Measurements from ENCODE around the gene DMKN. TPM values are rescaled to one million over a fixed set of nuclear protein-coding genes. Genes with fewer than 3 reads are reported as not detected.

Gene DMKN
- total RNA-seq, 4 donors from 2014 or later: 2.7 to 18.1 (median 10.0) TPM

- Histone ChIP-seq H3K36me3 (no peaks in the 10 kb centered on the region), H3K4me3 (peak overlapping the region in 2 of 4 donors; percentile 32 to 38), H3K27ac (no peak overlapping the region), H3K9me3 (no peaks in the 10 kb centered on the region), H3K4me1 (peaks cover 0 to 20% (median 9%) of the 10 kb centered on the region in 4 donors), H3K27me3 (peaks cover 69% of the 10 kb centered on the region)
- TF ChIP-seq POLR2A (IDR thresholded peaks at IDR 0.05) (no peak), CTCF (IDR thresholded peaks at IDR 0.05) (no peak), POLR2AphosphoS5 (IDR thresholded peaks at IDR 0.05) (no peak)
- 12% methylated on average over 15 of the region's 15 CpGs; no CpG with 5 or more reads in 1 of the 2 donors for WGBS, 2 donors (ENCODE audit: low coverage in 1 of 2)
- intact Hi-C loops (cut with DNase I; ENCODE audit: low total_unique reads) (no loop called here), in situ Hi-C loops (cut with MboI; ENCODE audit: low pct_ligation_motif_present in 1 of 4, low pct_unique_long_range_greater_than_20kb in 1 of 4, low sequenced_read_pairs in 3 of 4) (no loop called here)
- DNase-seq: no peak
These were observed 2.9 kb downstream of the DMKN start for GRCh38 chr19:35510626-35510964.

GRCh38 chr19:35509861-35510625, 3.4 kb downstream of the DMKN start:
- peaks cover 0 to 20% (median 9%) of the 10 kb centered on the region in 4 donors for H3K4me1 ChIP-seq
- intact Hi-C loops (cut with DNase I; ENCODE audit: low total_unique reads): no loop called here
- peak overlapping the region; percentile 4 to 38 (median 20) for H3K4me3 ChIP-seq
- peaks cover 67% of the 10 kb centered on the region for H3K27me3 ChIP-seq
- DNase-seq: peak; percentile 86
- H3K9me3 ChIP-seq: no peaks in the 10 kb centered on the region
- H3K27ac ChIP-seq: peak overlapping the region in 3 of 4 donors; percentile 13 to 52 (median 38)
- TF ChIP-seq POLR2A (IDR thresholded peaks at IDR 0.05) (no peak), POLR2AphosphoS5 (IDR thresholded peaks at IDR 0.05) (peak in 1 of 3 donors; percentile 9), CTCF (IDR thresholded peaks at IDR 0.05) (peak; percentile 88 to 93 (median 90))
- in situ Hi-C loops (cut with MboI; ENCODE audit: low pct_ligation_motif_present in 1 of 4, low pct_unique_long_range_greater_than_20kb in 1 of 4, low sequenced_read_pairs in 3 of 4): no loop called here
- H3K36me3 ChIP-seq: no peaks in the 10 kb centered on the region
- 3% methylated on average over 36 of the region's 39 CpGs; no CpG with 5 or more reads in 1 of the 2 donors for WGBS, 2 donors (ENCODE audit: low coverage in 1 of 2)

GRCh38 chr19:35509018-35509652, 4.3 kb downstream of the DMKN start:
- DNase-seq: peak; percentile 71
- Histone ChIP-seq H3K9me3 (no peaks in the 10 kb centered on the region), H3K4me1 (peaks cover 0 to 20% (median 9%) of the 10 kb centered on the region in 4 donors), H3K4me3 (peak overlapping the region in 2 of 4 donors; percentile 32 to 38), H3K36me3 (no peaks in the 10 kb centered on the region), H3K27ac (peak overlapping the region in 1 of 4 donors; percentile 52), H3K27me3 (peaks cover 60% of the 10 kb centered on the region)
- 24 to 25% methylated on average over 3 to 12 of the region's 12 CpGs for WGBS, 2 donors (ENCODE audit: low coverage in 1 of 2)
- intact Hi-C loops (cut with DNase I; ENCODE audit: low total_unique reads) (no loop called here), in situ Hi-C loops (cut with MboI; ENCODE audit: low pct_ligation_motif_present in 1 of 4, low pct_unique_long_range_greater_than_20kb in 1 of 4, low sequenced_read_pairs in 3 of 4) (no loop called here)
- TF ChIP-seq POLR2AphosphoS5 (IDR thresholded peaks at IDR 0.05) (no peak), CTCF (IDR thresholded peaks at IDR 0.05) (no peak), POLR2A (IDR thresholded peaks at IDR 0.05) (no peak), EP300 (IDR thresholded peaks at IDR 0.05; ENCODE audit: low read depth) (no peak)

GRCh38 chr19:35508129-35508528, 5.3 kb downstream of the DMKN start:
- in situ Hi-C loops (cut with MboI; ENCODE audit: low pct_ligation_motif_present in 1 of 4, low pct_unique_long_range_greater_than_20kb in 1 of 4, low sequenced_read_pairs in 3 of 4) (no loop called here), intact Hi-C loops (cut with DNase I; ENCODE audit: low total_unique reads) (no loop called here)
- H3K36me3 ChIP-seq: no peaks in the 10 kb centered on the region
- TF ChIP-seq EP300 (IDR thresholded peaks at IDR 0.05; ENCODE audit: low read depth) (no peak), CTCF (IDR thresholded peaks at IDR 0.05) (no peak), POLR2A (IDR thresholded peaks at IDR 0.05) (no peak), POLR2AphosphoS5 (IDR thresholded peaks at IDR 0.05) (no peak)
- no peak overlapping the region for H3K27ac ChIP-seq
- no peaks in the 10 kb centered on the region for H3K9me3 ChIP-seq
- H3K4me1 ChIP-seq: peaks cover 0 to 20% (median 9%) of the 10 kb centered on the region in 4 donors
- WGBS, 2 donors (ENCODE audit: low coverage in 1 of 2): 71 to 84% methylated on average over 2 to 3 of the region's 3 CpGs
- peaks cover 52% of the 10 kb centered on the region for H3K27me3 ChIP-seq
- H3K4me3 ChIP-seq: no peak overlapping the region
- DNase-seq: no peak

Measured in transverse colon (tissue), 4 donors.